Astrocyte (in vitro differentiated cells and primary cell): ENCODE results near the gene CSAD. TPM values are rescaled to one million over a fixed set of nuclear protein-coding genes. Genes with fewer than 3 reads are reported as not detected.

Experiments used
- DNase-seq: peaks from one replicate; pipeline ENCODE4 v3.0.0-alpha.2; 2010; ENCODE audit warnings: low read depth
- FAIRE-seq: peaks from 2 replicates; lab custom pipeline; 2011; peaks lifted over from hg19 to GRCh38; lab: Jason Lieb, UNC
- H2AFZ ChIP-seq: 2 replicates; pipeline ENCODE4 v1.6.0; 2012; ENCODE audit warnings: low read depth, low read length, inconsistent platforms
- H3K27ac ChIP-seq: 2 replicates; pipeline ENCODE4 v1.5.1; 2011; ENCODE audit warnings: low read depth, low read length, inconsistent platforms
- H3K27me3 ChIP-seq: 2 replicates; pipeline ENCODE4 v1.6.0; 2011; ENCODE audit warnings: low read length, inconsistent platforms; ENCODE audit not compliant: insufficient read depth
- H3K36me3 ChIP-seq: 2 replicates; pipeline ENCODE4 v1.5.1; 2011; ENCODE audit warnings: low read length, inconsistent platforms; ENCODE audit not compliant: insufficient read depth
- H3K4me1 ChIP-seq: 2 replicates; pipeline ENCODE4 v1.5.1; 2011; ENCODE audit warnings: low read length, inconsistent platforms; ENCODE audit not compliant: insufficient read depth
- H3K4me2 ChIP-seq: 2 replicates; pipeline ENCODE4 v1.6.0; 2012; ENCODE audit warnings: low read length, inconsistent platforms
- H3K4me3 ChIP-seq: 2 replicates; pipeline ENCODE4 v1.5.1; 2011; ENCODE audit warnings: low read depth, mild to moderate bottlenecking, low read length, inconsistent platforms; ENCODE audit not compliant: insufficient read depth
- H3K79me2 ChIP-seq: 2 replicates; pipeline ENCODE4 v1.6.0; 2012; ENCODE audit warnings: mild to moderate bottlenecking, low read length, inconsistent platforms; ENCODE audit not compliant: insufficient read depth
- H3K9ac ChIP-seq: 2 replicates; pipeline ENCODE4 v1.6.0; 2012; ENCODE audit warnings: mild to moderate bottlenecking, low read length, inconsistent platforms
- H3K9me3 ChIP-seq: 2 replicates; pipeline ENCODE4 v1.5.1; 2012; ENCODE audit warnings: low read depth, mild to moderate bottlenecking, low read length, inconsistent platforms; ENCODE audit not compliant: insufficient read depth
- H4K20me1 ChIP-seq: 2 replicates; pipeline ENCODE4 v1.6.0; 2012; ENCODE audit warnings: low read length, inconsistent platforms; ENCODE audit not compliant: insufficient read depth
- H3K27ac Mint-ChIP-seq: one replicate; pipeline ENCODE4 v1.8.0; 2021; ENCODE audit warnings: mild to moderate bottlenecking, mixed read lengths; ENCODE audit not compliant: unreplicated experiment
- H3K27me3 Mint-ChIP-seq: one replicate; pipeline ENCODE4 v1.8.0; 2021; ENCODE audit warnings: low read depth, mixed read lengths; ENCODE audit not compliant: unreplicated experiment
- H3K36me3 Mint-ChIP-seq: one replicate; pipeline ENCODE4 v1.8.0; 2021; ENCODE audit warnings: low read depth, mixed read lengths; ENCODE audit not compliant: unreplicated experiment
- H3K4me1 Mint-ChIP-seq: one replicate; pipeline ENCODE4 v1.8.0; 2021; ENCODE audit warnings: low read depth, mixed read lengths; ENCODE audit not compliant: unreplicated experiment
- H3K4me3 Mint-ChIP-seq: one replicate; pipeline ENCODE4 v1.8.0; 2021; ENCODE audit warnings: mild to moderate bottlenecking, moderate library complexity, mixed read lengths; ENCODE audit not compliant: unreplicated experiment
- H3K9me3 Mint-ChIP-seq: one replicate; pipeline ENCODE4 v1.8.0; 2021; ENCODE audit warnings: mild to moderate bottlenecking, mixed read lengths; ENCODE audit not compliant: unreplicated experiment
- EZH2 ChIP-seq: IDR thresholded peaks from 2 replicates; pipeline ENCODE4 v1.6.1; 2012; ENCODE audit warnings: mild to moderate bottlenecking, low read length, inconsistent platforms; ENCODE audit not compliant: insufficient read depth
- total RNA-seq: library from RNA; stranded (reverse); gene quantifications from 2 replicates; pipeline ENCODE4 v1.2.1, GENCODE V29; 2021
- TF ChIP-seq, protein P1 (sequence below): IDR thresholded peaks from 2 replicates; pipeline ENCODE4 v1.5.1; 2011; ENCODE audit warnings: low read depth, mild to moderate bottlenecking, inconsistent platforms, low read length, moderate library complexity; ENCODE audit not compliant: insufficient read depth

Gene CSAD
- total RNA-seq, 1 donor from 2014 or later, result 19.4 TPM

- H3K27me3 ChIP-seq, result no peaks in the 10 kb centered on the region
- Mint-ChIP-seq H3K27ac (no peak overlapping the region), H3K4me3 (no peak overlapping the region), H3K4me1 (peaks cover 7% of the 10 kb centered on the region), H3K36me3 (no peaks in the 10 kb centered on the region), H3K9me3 (peaks cover 4% of the 10 kb centered on the region), H3K27me3 (peaks cover 14% of the 10 kb centered on the region)
- no peak overlapping the region for H2AFZ ChIP-seq
- H4K20me1 ChIP-seq, result no peaks in the 10 kb centered on the region
- no peak overlapping the region for H3K9ac ChIP-seq
- no peak overlapping the region for H3K27ac ChIP-seq
- H3K79me2 ChIP-seq, result no peaks in the 10 kb centered on the region
- H3K4me1 ChIP-seq, result peaks cover 13% of the 10 kb centered on the region
- no peak overlapping the region for H3K4me3 ChIP-seq
- no peak for TF ChIP-seq EZH2
- TF ChIP-seq, protein P1, sequence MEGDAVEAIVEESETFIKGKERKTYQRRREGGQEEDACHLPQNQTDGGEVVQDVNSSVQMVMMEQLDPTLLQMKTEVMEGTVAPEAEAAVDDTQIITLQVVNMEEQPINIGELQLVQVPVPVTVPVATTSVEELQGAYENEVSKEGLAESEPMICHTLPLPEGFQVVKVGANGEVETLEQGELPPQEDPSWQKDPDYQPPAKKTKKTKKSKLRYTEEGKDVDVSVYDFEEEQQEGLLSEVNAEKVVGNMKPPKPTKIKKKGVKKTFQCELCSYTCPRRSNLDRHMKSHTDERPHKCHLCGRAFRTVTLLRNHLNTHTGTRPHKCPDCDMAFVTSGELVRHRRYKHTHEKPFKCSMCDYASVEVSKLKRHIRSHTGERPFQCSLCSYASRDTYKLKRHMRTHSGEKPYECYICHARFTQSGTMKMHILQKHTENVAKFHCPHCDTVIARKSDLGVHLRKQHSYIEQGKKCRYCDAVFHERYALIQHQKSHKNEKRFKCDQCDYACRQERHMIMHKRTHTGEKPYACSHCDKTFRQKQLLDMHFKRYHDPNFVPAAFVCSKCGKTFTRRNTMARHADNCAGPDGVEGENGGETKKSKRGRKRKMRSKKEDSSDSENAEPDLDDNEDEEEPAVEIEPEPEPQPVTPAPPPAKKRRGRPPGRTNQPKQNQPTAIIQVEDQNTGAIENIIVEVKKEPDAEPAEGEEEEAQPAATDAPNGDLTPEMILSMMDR, result no peak
- FAIRE-seq (no peak), DNase-seq (no peak)
- H3K4me2 ChIP-seq, result no peak overlapping the region
- no peaks in the 10 kb centered on the region for H3K9me3 ChIP-seq
- H3K36me3 ChIP-seq, result no peaks in the 10 kb centered on the region
Measured at GRCh38 chr12:53127169-53127568, 53.6 kb downstream of the CSAD start.

DNA sequence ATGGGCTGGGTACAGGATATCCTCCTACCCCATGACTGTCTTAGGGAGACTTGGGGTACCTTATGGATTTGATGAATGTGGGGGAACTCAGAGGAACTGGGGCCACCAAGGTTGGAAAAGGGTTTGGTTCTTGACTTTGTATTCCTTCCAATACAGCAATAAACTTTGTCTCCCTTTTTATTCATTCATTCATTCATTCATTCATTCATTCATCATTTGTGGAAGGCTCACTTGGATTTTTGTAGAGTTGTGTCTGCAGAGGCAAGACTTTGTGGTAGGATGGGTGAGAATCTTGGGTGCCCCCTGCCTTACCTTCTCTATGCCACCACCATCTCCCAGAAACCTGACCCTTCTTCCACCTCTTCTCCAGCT lies 56.4 kb downstream of the CSAD start:
- Histone ChIP-seq H3K4me1 (peaks cover 13% of the 10 kb centered on the region), H3K79me2 (no peaks in the 10 kb centered on the region), H4K20me1 (no peaks in the 10 kb centered on the region), H3K4me2 (no peak overlapping the region), H3K36me3 (no peaks in the 10 kb centered on the region), H3K4me3 (no peak overlapping the region), H3K9me3 (no peaks in the 10 kb centered on the region), H3K27ac (no peak overlapping the region), H3K9ac (no peak overlapping the region), H3K27me3 (no peaks in the 10 kb centered on the region), H2AFZ (no peak overlapping the region)
- Mint-ChIP-seq H3K4me3 (no peak overlapping the region), H3K9me3 (peaks cover 6% of the 10 kb centered on the region), H3K4me1 (peaks cover 7% of the 10 kb centered on the region), H3K27me3 (peaks cover 14% of the 10 kb centered on the region), H3K36me3 (no peaks in the 10 kb centered on the region), H3K27ac (no peak overlapping the region)
- FAIRE-seq (no peak), DNase-seq (no peak)
- TF ChIP-seq, protein P1, result no peak
- no peak for TF ChIP-seq EZH2

GRCh38 chr12:53123578-53124351 lies 57.0 kb downstream of the CSAD start:
- peak; percentile 47 for FAIRE-seq
- no peak for TF ChIP-seq EZH2
- TF ChIP-seq, protein P1, result no peak

More at GRCh38 chr12:53123578-53124351, 57.0 kb downstream of the CSAD start:
- H3K4me1 Mint-ChIP-seq, result peaks cover 7% of the 10 kb centered on the region
- H3K79me2 ChIP-seq, result no peaks in the 10 kb centered on the region
- H4K20me1 ChIP-seq, result no peaks in the 10 kb centered on the region
- H3K27ac Mint-ChIP-seq, result no peak overlapping the region
- no peaks in the 10 kb centered on the region for H3K9me3 ChIP-seq
- H3K27me3 ChIP-seq, result no peaks in the 10 kb centered on the region
- no peak overlapping the region for H3K4me3 Mint-ChIP-seq
- DNase-seq, result peak; percentile 39
- H3K4me3 ChIP-seq, result no peak overlapping the region
- no peaks in the 10 kb centered on the region for H3K36me3 Mint-ChIP-seq
- H3K4me1 ChIP-seq, result peaks cover 13% of the 10 kb centered on the region
- H2AFZ ChIP-seq, result peak overlapping the region; percentile 30
- no peak overlapping the region for H3K27ac ChIP-seq
- H3K9ac ChIP-seq, result no peak overlapping the region
- H3K9me3 Mint-ChIP-seq, result peaks cover 6% of the 10 kb centered on the region
- H3K36me3 ChIP-seq, result no peaks in the 10 kb centered on the region
- H3K4me2 ChIP-seq, result peak overlapping the region; percentile 18
- peaks cover 14% of the 10 kb centered on the region for H3K27me3 Mint-ChIP-seq
